Heart left ventricle (tissue), 16 donors: ENCODE measurements around the gene CDON. TPM values are rescaled to one million over a fixed set of nuclear protein-coding genes. Genes with fewer than 3 reads are reported as not detected.

Experiments used
- ATAC-seq, 4 donors: fragments of 200-7000 bp; cut with Tn5 transposase; one replicate each; pipeline ENCODE4 v1.9.1; 2020 to 2022; ENCODE audit warnings: moderate library complexity in 4 of 4, mild to moderate bottlenecking in 3 of 4, moderate number of reproducible peaks in 1 of 4
- DNase-seq, 5 donors: peaks; one replicate each; pipeline ENCODE4 v3.0.0-alpha.2; 2020
- H3K27ac ChIP-seq, 12 donors: fragments of 200-600 bp; sonication (generic) in 4 of 12; one replicate each; pipeline versions ENCODE4 v1.5.0 to v1.8.0; 2016 to 2022; ENCODE audit warnings: mild to moderate bottlenecking in 2 of 12
- H3K27me3 ChIP-seq, 9 donors: fragments of 200-600 bp; sonication (generic) in 2 of 9; one replicate each; pipeline versions ENCODE4 v1.5.1 to v1.8.0; 2016 to 2022; ENCODE audit warnings: mild to moderate bottlenecking in 3 of 9
- H3K36me3 ChIP-seq, 9 donors: fragments of 200-600 bp; sonication (generic) in 2 of 9; one replicate each; pipeline versions ENCODE4 v1.5.0 to v1.8.0; 2018 to 2022; ENCODE audit warnings: mild to moderate bottlenecking in 2 of 9
- H3K4me1 ChIP-seq, 12 donors: fragments of 200-600 bp; sonication (generic) in 4 of 12; one replicate each; pipeline versions ENCODE4 v1.5.0 to v1.8.0; 2016 to 2022; ENCODE audit warnings: mild to moderate bottlenecking in 3 of 12
- H3K4me3 ChIP-seq, 12 donors: fragments of 200-600 bp; sonication (generic) in 4 of 12; one replicate each; pipeline versions ENCODE4 v1.5.0 to v1.8.0; 2017 to 2022; ENCODE audit warnings: mild to moderate bottlenecking in 9 of 12, moderate library complexity in 4 of 12
- H3K9me3 ChIP-seq, 12 donors: fragments of 200-600 bp; sonication (generic) in 4 of 12; one replicate each; pipeline versions ENCODE4 v1.5.0 to v1.8.0; 2016 to 2022; ENCODE audit warnings: mild to moderate bottlenecking in 1 of 12
- POLR2A ChIP-seq, 2 donors: fragments of 450-650 bp; IDR thresholded peaks; one replicate each; pipeline ENCODE4 v1.6.1; 2017; ENCODE audit warnings: antibody characterized with exemption in 2 of 2, mild to moderate bottlenecking in 2 of 2, moderate library complexity in 2 of 2
- WGBS, 4 donors: extraction: QIAGEN DNeasy Blood & Tissue Kit in 2 of 4; methylation state at CpG; one replicate each; pipeline versions ENCODE4 v1.1.5 to v1.1.7; 2013 to 2018; 5-methylcytosine and 5-hydroxymethylcytosine counted together
- intact Hi-C, 10 donors: fragments of 100-400 bp; cut with DNase I; formaldehyde crosslinking; loops; one replicate each; pipeline versions ENCODE4 v1.11.1 to v1.14.2; 2022
- polyA plus RNA-seq, 2 donors: library from polyadenylated mRNA; stranded (reverse); fragments of 200-250 nt; gene quantifications; one replicate each; pipeline ENCODE4 v1.2.3, GENCODE V29; 2013
- total RNA-seq, 9 donors: library from RNA; depleted of rRNA in 2 of 9; stranded (reverse); fragments of >200 nt in 2 of 9; fragmentation: NEBNext Ultra II Directional in 3 of 9; extraction: Animal tissue kit (Norgen Biotek cat#: 25700) in 3 of 9; gene quantifications; one replicate each; pipeline versions ENCODE4 v1.1.0 to v1.2.4, GENCODE V29; 2016 to 2023
- TF ChIP-seq, protein P1 (sequence below), 12 donors: fragments of 200-600 bp; sonication (generic) in 4 of 12; IDR thresholded peaks; one replicate each; pipeline versions ENCODE4 v1.5.0 to v1.8.0; 2018 to 2022; ENCODE audit warnings: antibody characterized with exemption in 12 of 12, mild to moderate bottlenecking in 5 of 12
- donor health status: ischemic (EF 13 %, LVEDD 7.1; RV severe dilation, severe dysfunction).
- donor health status: healthy with polysubstance abuse.
- donor health status: DM: no; HTN: yes; CAD: no.
- donor health status: DM: no; HTN: no; CAD: no.
- donor health status: ischemic (EF 25% LVEDD 6.9; RV normal size, moderate dysfunction).
- donor health status: ischemic (EF 25% LVEDD 5.7; RV mildly dilated, moderate dysfunction).
- donor health status: healthy.
- donor health status: DM: yes; HTN: yes; CAD: no.
- donor health status: ischemic (EF 35%, LVEDD 5.7; RV mildly dilated, moderate dysfunction).
- donor health status: nonischemic (EF 11% LVEDD 7.7; RV severe dilation, severe dysfunction).
- donor health status: DM: yes; HTN: yes; CAD: no.
- donor health status: PGD.
- donor health status: ischemic (EF 29% LVEDD 5.4; RV normal size, mild dysfunction).
- donor health status: nonischemic (EF 23%, LVEDD 6.1; RV moderate dilation, normal function).

CDON gene
- total and polyA plus RNA-seq, 11 donors: 1.2 to 51.5 (median 7.3) TPM

DNA sequence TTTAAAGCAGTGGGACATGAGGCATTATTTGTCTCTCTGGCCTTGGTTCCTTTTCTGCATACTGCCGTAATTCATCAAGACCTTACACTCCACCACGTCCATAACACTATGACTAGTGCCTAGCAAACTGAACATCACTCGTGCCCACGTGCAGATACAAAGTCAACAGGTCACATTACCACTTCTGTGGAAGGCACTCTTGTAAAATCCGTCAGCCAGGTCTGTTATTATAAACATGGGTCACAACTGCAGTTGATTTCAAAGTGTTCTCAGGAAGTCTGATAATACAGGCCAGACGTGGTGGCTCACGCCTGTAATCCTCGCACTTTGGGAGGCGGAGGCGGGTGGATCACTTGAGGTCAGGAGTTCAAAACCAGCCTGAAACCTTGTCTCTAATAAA lies 102.7 kb downstream of the CDON start:
- ATAC-seq (no peak), DNase-seq (no peak)
- H3K4me1 ChIP-seq: peaks cover 0 to 4% (median 0%) of the 10 kb centered on the region in 12 donors
- no peak overlapping the region for H3K4me3 ChIP-seq
- peaks cover 0 to 20% (median 11%) of the 10 kb centered on the region in 12 donors for H3K9me3 ChIP-seq
- whole genome bisulfite sequencing, 4 donors: 92 to 95% (median 93%) methylated on average over 10 of the region's 10 CpGs
- H3K27me3 ChIP-seq: no peaks in the 10 kb centered on the region
- H3K36me3 ChIP-seq: peaks cover 0 to 25% (median 7%) of the 10 kb centered on the region in 9 donors
- TF ChIP-seq, protein P1, sequence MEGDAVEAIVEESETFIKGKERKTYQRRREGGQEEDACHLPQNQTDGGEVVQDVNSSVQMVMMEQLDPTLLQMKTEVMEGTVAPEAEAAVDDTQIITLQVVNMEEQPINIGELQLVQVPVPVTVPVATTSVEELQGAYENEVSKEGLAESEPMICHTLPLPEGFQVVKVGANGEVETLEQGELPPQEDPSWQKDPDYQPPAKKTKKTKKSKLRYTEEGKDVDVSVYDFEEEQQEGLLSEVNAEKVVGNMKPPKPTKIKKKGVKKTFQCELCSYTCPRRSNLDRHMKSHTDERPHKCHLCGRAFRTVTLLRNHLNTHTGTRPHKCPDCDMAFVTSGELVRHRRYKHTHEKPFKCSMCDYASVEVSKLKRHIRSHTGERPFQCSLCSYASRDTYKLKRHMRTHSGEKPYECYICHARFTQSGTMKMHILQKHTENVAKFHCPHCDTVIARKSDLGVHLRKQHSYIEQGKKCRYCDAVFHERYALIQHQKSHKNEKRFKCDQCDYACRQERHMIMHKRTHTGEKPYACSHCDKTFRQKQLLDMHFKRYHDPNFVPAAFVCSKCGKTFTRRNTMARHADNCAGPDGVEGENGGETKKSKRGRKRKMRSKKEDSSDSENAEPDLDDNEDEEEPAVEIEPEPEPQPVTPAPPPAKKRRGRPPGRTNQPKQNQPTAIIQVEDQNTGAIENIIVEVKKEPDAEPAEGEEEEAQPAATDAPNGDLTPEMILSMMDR (IDR thresholded peaks at IDR 0.05): no peak
- no peak for TF ChIP-seq POLR2A (IDR thresholded peaks at IDR 0.05)
- intact Hi-C loops: loop anchor here in 1 of 10 donors (10.0 kb wide), 1 partner anchor 105 kb away; the partner anchor contains the start of gene CDON
- no peak overlapping the region for H3K27ac ChIP-seq

DNA sequence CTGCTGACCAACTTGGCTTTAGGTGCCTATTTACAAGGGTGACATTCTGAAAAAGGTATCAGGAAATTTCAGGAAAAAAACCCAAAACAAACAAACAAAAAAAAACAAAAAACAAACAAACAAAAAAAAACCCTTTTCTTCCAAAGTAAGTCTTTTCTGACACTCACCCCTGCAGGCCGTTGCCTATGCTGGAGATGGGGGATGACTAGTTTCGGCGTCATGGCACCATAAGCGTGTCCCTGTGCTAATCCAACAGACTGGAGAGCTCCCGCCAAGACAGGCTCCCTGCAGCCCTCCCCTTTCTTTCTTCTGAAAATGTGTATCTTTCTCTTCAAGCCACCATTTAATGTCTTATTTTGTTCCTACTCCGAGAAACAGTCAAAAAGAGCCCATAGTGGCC lies 103.2 kb downstream of the CDON start:
- ATAC-seq: no peak
- peaks cover 0 to 4% (median 0%) of the 10 kb centered on the region in 12 donors for H3K4me1 ChIP-seq
- H3K27ac ChIP-seq: no peak overlapping the region
- intact Hi-C loops: loop anchor here in 1 of 10 donors (10.0 kb wide), 1 partner anchor 105 kb away; the partner anchor contains the start of gene CDON
- H3K9me3 ChIP-seq: peaks cover 0 to 20% (median 11%) of the 10 kb centered on the region in 12 donors
- WGBS, 4 donors: 94 to 97% (median 95%) methylated on average over 6 of the region's 6 CpGs
- H3K4me3 ChIP-seq: no peak overlapping the region
- TF ChIP-seq, protein P1 (IDR thresholded peaks at IDR 0.05): no peak
- no peak for TF ChIP-seq POLR2A (IDR thresholded peaks at IDR 0.05)
- H3K27me3 ChIP-seq: no peaks in the 10 kb centered on the region
- peaks cover 0 to 25% (median 7%) of the 10 kb centered on the region in 9 donors for H3K36me3 ChIP-seq
- DNase-seq: no peak

DNA sequence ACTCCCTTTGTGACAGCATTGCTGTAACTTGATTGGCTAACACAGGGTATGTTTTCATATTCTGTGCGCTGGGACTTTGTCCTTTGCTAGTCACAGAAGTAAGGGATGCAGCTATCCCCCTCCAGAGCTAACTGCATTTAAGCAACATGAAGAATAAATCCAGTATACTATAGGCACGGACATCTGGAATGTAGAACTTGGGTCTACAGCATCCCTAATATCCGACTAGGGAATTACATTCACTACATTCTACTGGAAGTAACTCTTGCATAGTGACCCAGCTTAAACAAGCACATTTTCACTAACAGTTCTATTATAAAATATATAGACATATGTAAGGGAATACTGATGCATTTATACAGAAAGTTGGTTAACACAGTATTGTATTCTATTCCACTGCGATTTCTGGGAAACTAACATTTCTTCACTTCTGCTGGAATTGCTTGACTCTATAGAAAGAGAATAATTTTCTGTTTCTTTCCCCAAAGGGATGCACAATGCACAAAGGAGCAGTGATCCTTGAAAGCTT lies 103.7 kb downstream of the CDON start:
- H3K9me3 ChIP-seq: peaks cover 0 to 20% (median 11%) of the 10 kb centered on the region in 12 donors
- H3K4me1 ChIP-seq: peaks cover 0 to 4% (median 0%) of the 10 kb centered on the region in 12 donors
- H3K27ac ChIP-seq: no peak overlapping the region
- DNase-seq: no peak
- no peaks in the 10 kb centered on the region for H3K27me3 ChIP-seq
- H3K4me3 ChIP-seq: no peak overlapping the region
- no peak for ATAC-seq
- 89 to 91% (median 90%) methylated on average over 4 of the region's 4 CpGs for WGBS, 4 donors
- H3K36me3 ChIP-seq: peaks cover 0 to 25% (median 7%) of the 10 kb centered on the region in 9 donors
- TF ChIP-seq, protein P1 (IDR thresholded peaks at IDR 0.05): no peak
- no peak for TF ChIP-seq POLR2A (IDR thresholded peaks at IDR 0.05)
- intact Hi-C loops: loop anchor here in 1 of 10 donors (10.0 kb wide), 1 partner anchor 106 kb away; the partner anchor contains the start of gene CDON

DNA sequence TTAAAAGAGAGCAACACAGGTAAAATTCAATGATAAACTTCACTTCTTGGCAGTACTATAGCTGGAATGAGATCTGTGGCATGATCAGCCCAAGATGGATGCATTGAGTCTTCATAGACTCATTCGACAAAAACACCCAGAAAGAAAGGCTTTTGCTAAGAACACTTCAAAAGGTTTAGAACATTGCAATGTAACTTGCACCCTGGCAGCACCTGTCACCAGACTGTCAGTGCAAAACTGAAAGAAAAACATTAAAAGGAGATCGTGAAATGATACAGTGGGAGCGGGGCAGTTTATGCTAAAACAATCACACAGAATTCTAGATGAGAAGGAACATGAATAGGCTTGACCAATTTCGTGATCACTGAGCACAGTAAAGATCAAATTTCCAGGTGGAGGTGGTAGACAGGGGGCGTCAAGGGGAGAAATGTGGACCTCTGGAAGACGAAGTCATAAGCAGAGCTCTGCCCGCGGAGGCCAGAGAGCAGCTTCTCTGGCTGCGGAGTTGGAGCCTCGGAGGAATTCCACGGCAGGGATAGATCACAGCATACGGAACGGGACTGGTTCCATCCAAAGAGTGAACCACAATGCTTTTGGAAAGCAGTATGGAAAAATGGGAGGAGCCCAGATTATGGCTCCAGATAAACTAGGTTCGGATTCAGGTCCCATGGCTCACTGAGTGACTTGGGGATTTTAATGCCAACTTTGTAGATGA lies 104.9 kb downstream of the CDON start:
- ATAC-seq (no peak), DNase-seq (no peak)
- WGBS, 4 donors: 87 to 94% (median 89%) methylated on average over 14 of the region's 14 CpGs
- no peak overlapping the region for H3K27ac ChIP-seq
- peaks cover 0 to 25% (median 7%) of the 10 kb centered on the region in 9 donors for H3K36me3 ChIP-seq
- H3K4me1 ChIP-seq: peaks cover 0 to 11% (median under 1%) of the 10 kb centered on the region in 12 donors
- intact Hi-C loops: loop anchor here in 1 of 10 donors (10.0 kb wide), 1 partner anchor 107 kb away; the partner anchor contains the start of gene CDON
- no peak overlapping the region for H3K4me3 ChIP-seq
- H3K27me3 ChIP-seq: no peaks in the 10 kb centered on the region
- TF ChIP-seq, protein P1 (IDR thresholded peaks at IDR 0.05): no peak
- TF ChIP-seq POLR2A (IDR thresholded peaks at IDR 0.05): no peak
- peaks cover 0 to 12% (median 6%) of the 10 kb centered on the region in 12 donors for H3K9me3 ChIP-seq
